ENCODE results near the gene EIF5.

EIF5 gene

GRCh38 chr14:103311171-103311997 lies 22.7 kb upstream of the EIF5 start:
- DNase-seq, result no peak

DNA sequence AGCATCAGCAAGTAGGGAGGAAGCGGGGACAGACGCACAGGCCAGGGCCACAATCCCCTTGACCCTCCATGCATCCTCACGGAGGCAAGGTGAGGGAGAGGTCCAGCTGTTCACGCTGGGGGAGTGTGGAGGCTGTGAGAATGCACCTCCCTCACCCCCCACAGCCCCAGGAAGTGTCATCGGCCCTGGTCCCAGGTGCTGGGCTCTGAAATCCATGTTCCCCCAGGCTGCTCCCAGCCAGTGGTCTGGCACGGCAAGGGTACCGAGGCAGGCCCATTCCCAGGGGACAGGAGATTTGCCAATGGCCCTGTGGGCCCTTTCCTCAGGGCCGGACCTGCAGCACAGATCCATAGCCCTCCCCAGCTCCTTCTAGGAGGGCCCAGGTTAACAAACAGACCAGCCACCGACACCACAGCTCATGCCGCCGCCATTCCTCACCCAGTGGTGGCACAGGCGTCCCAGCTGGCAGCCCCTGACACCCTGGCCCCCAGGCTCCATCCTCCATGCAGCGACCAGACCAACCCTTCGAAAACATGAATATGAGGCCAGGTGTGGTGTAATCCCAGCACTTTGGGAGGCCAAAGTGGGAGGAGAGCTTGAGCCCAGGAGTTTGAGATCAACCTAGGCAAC lies 21.9 kb upstream of the EIF5 start:
- DNase-seq, result no peak

- DNase-seq, result no peak
Observed at GRCh38 chr14:103313704-103314103, 20.3 kb upstream of the EIF5 start.

DNA sequence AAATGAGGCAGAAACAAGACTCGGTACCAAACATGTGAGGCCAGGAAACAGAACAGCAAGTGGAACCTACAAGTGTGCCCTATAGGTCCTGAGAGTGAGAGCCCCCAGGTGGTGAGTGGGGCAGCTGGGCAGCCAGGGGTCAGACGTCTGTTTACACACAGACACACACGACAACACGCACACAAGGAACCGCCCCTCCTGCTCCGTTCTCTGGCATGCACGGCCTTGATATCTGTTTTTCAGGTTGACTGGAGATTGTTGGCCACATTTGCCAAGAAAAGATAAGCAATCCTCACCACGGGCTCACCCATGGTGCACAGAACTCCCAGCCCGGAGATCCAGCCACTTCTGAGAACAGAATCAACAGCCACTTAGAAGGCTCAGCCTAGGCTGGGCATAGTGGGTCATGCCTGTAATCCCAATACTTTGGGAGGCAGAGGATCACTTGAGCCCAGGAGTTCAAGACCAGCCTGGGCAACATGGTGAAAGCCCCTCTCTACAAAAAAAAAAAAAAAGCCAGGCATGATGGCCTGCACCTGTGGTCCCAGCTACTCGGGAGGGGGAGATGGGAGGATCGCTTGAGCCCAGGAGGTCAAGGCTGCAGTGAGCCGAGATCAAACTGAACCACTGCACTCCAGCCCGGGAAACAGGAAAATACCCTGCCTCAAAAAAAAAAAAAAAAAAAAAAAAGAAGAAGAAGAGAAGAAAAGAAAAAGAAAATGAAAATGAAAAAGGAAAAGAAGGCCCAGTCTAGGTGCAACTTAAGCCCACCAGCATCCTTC lies 19.4 kb upstream of the EIF5 start:
- no peak for DNase-seq

GRCh38 chr14:103315351-103315911 lies 18.6 kb upstream of the EIF5 start:
- no peak for DNase-seq

GRCh38 chr14:103315941-103316340 lies 18.1 kb upstream of the EIF5 start:
- no peak for DNase-seq

DNA sequence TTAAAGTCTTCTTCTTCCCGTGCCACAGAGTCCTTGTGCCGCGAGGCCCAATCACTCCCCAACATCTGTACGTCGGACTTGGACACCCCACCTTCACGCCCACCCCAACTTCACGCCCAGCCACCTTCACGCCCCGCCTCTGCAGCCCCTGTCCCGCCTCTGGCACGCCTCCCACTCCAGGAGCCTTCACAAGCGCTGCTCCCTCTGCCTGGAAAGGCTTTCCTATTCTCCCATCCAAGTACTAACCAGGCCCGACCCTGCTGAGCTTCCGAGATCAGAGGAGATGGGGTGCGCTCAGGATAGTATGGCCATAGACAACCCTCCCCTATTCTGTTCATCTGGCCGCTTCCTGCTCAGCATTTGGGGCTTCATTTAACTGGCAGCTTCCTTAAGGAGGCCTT lies 17.3 kb upstream of the EIF5 start:
- DNase-seq, result no peak

DNA sequence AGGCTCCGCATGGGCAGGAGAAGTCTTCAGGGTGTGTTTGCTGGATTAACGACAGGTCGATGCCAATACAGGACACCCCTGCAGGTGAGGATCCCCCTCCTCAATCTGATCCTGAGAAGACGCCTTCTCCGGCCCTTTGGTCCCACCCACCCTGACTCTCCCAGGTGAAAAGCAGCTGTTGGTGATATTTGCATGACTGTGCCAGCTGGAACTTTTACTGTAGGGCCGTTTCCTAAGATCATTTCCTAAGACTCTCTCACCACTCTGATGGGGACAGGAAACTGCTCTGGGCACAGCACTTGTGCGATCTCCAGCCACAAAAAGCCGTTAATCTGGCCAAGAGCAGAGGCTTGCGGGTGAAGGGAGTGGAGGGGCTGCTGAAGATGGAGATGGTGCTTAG lies 16.8 kb upstream of the EIF5 start:
- no peak for DNase-seq

- no peak for DNase-seq
Observed at GRCh38 chr14:103317976-103318580, 16.0 kb upstream of the EIF5 start.

- DNase-seq, result no peak
Observed at GRCh38 chr14:103318750-103319419, 15.2 kb upstream of the EIF5 start.

GRCh38 chr14:103319422-103319821 lies 14.6 kb upstream of the EIF5 start:
- DNase-seq, result no peak

DNA sequence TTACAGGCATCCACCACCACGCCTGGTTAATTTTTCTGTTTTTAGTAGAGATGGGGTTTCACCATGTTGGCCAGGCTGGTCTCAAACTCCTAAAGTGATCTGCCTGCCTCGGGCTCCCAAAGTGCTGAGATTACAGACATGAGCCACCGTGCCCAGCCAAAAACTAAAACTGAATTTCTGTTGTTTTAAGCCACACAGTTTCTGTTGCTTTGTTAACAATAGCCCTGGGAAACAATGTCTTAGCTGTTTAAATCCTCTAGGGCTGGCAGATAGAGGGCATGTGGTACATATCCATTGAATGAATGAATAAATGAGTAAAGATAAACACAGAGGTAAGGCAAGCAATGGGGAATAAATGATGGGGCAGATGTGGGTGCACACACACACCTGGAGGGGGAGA lies 8.0 kb upstream of the EIF5 start:
- no peak for DNase-seq

DNA sequence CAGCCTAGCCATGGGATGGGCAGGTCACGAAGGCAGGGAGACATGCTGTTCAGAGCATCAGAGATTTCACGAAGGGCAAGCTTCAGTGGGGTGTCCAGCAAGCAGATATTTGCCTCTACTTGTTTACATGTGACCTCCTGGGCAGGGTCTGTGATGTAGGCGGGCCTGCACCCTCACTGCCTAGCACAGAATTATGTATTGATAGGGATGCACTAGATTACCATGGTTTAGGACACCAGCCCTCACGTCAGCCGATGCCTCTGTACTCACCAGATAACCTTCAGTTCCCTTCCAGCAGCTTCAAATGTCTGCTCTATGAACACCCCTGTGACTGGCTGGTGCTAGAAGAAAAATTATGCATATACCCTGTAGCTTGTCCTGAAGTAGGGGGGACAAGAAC lies 5.1 kb upstream of the EIF5 start:
- no peak for DNase-seq

- no peak for DNase-seq
Observed at GRCh38 chr14:103329401-103330347, 4.4 kb upstream of the EIF5 start.

- no peak for DNase-seq
Observed at GRCh38 chr14:103330536-103330935, 3.5 kb upstream of the EIF5 start.

- DNase-seq, result no peak
Observed at GRCh38 chr14:103332143-103332919, 1.7 kb upstream of the EIF5 start.

- peak; percentile 48 to 72 (median 62) for DNase-seq
Observed at GRCh38 chr14:103334644-103335622, 896 bp downstream of the EIF5 start.

GRCh38 chr14:103336191-103336590 lies 2.2 kb downstream of the EIF5 start:
- DNase-seq, result no peak

GRCh38 chr14:103337794-103338193 lies 3.8 kb downstream of the EIF5 start:
- DNase-seq, result no peak
